ENCODE data around the gene PCBP2. TPM values are rescaled to one million over a fixed set of nuclear protein-coding genes. Genes with fewer than 3 reads are reported as not detected.
A peak's percentile ranks its signal among the peaks of the same experiment; 100 is the strongest.
"Not testable (repeated sequence)": the region's sequence is repeated elsewhere in the genome, so short reads cannot be mapped to it uniquely, and the experiment has no call there.

Gene PCBP2
- total and polyA plus RNA-seq, 12 donors, result 255 to 1,158 (median 546) TPM

DNA sequence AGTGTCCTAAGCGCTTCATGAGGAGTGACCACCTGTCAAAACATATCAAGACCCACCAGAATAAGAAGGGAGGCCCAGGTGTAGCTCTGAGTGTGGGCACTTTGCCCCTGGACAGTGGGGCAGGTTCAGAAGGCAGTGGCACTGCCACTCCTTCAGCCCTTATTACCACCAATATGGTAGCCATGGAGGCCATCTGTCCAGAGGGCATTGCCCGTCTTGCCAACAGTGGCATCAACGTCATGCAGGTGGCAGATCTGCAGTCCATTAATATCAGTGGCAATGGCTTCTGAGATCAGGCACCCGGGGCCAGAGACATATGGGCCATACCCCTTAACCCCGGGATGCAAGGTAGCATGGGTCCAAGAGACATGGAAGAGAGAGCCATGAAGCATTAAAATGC lies 41.0 kb upstream of the PCBP2 start:
- intact Hi-C loops (cut with DNase I), result no loop called here
- DNase-seq, result no peak
- TF ChIP-seq POLR2A (IDR thresholded peaks at IDR 0.05), result no peak
- TF ChIP-seq, protein P1, sequence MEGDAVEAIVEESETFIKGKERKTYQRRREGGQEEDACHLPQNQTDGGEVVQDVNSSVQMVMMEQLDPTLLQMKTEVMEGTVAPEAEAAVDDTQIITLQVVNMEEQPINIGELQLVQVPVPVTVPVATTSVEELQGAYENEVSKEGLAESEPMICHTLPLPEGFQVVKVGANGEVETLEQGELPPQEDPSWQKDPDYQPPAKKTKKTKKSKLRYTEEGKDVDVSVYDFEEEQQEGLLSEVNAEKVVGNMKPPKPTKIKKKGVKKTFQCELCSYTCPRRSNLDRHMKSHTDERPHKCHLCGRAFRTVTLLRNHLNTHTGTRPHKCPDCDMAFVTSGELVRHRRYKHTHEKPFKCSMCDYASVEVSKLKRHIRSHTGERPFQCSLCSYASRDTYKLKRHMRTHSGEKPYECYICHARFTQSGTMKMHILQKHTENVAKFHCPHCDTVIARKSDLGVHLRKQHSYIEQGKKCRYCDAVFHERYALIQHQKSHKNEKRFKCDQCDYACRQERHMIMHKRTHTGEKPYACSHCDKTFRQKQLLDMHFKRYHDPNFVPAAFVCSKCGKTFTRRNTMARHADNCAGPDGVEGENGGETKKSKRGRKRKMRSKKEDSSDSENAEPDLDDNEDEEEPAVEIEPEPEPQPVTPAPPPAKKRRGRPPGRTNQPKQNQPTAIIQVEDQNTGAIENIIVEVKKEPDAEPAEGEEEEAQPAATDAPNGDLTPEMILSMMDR (IDR thresholded peaks at IDR 0.05), result no peak
- no peaks in the 10 kb centered on the region for H3K27me3 ChIP-seq
- no peak overlapping the region for H3K27ac ChIP-seq
- WGBS, 4 donors, result 93 to 98% (median 96%) methylated on average over 5 of the region's 5 CpGs
- peaks cover 0 to 61% of the 10 kb centered on the region in 2 donors for H3K36me3 ChIP-seq (replicated peaks in 1 of 2)
- H3K9me3 ChIP-seq (replicated peaks in 1 of 3), result no peaks in the 10 kb centered on the region
- H3K4me3 ChIP-seq, result no peak overlapping the region
- peaks cover 0 to 40% of the 10 kb centered on the region in 2 donors for H3K4me1 ChIP-seq (replicated peaks in 1 of 2)

DNA sequence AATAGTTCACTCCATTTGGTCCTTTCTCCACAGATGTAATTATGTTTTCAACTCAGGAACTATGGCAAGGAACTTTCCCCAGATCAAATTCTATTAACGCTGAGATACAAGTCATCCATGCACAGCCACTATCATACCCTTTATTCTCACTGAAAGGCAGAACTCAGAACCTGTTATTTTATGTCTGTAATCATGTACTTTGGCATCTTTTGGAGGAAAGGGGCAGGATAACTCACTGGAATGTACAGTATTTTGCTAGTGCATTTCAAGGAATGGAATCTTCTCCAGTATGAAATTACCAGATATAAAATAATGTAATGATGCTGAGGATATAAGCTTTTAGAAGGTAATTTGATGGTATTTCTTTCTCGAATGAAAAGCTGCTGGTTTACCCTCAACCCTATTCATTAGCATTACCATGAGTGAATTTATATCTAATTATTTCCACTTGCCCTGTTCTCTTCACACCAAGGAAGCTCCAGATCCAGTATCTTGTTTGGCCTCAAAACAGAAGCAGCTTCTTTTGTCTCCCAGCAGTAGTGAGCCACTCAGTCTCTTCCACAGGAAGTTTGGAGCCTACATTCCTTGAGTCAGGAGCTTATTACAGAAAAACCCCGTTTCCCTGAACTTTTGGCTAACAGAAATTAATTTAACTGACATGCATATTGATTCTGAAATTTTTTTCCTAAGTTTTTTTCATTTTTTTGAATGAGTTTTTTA lies 38.3 kb upstream of the PCBP2 start:
- H3K9me3 ChIP-seq (replicated peaks in 1 of 3), result no peaks in the 10 kb centered on the region
- 51 to 59% (median 55%) methylated on average over 3 of the region's 3 CpGs for WGBS, 4 donors
- H3K27ac ChIP-seq, result peak overlapping the region in 2 of 5 donors; percentile 3 to 31
- TF ChIP-seq, protein P1 (IDR thresholded peaks at IDR 0.05), result no peak
- no peak for TF ChIP-seq POLR2A (IDR thresholded peaks at IDR 0.05)
- no peaks in the 10 kb centered on the region for H3K27me3 ChIP-seq
- peaks cover 0 to 38% of the 10 kb centered on the region in 2 donors for H3K36me3 ChIP-seq (replicated peaks in 1 of 2)
- no peak for DNase-seq
- intact Hi-C loops (cut with DNase I), result no loop called here
- H3K4me3 ChIP-seq, result no peak overlapping the region
- H3K4me1 ChIP-seq (replicated peaks in 1 of 2), result peaks cover 0 to 40% of the 10 kb centered on the region in 2 donors

DNA sequence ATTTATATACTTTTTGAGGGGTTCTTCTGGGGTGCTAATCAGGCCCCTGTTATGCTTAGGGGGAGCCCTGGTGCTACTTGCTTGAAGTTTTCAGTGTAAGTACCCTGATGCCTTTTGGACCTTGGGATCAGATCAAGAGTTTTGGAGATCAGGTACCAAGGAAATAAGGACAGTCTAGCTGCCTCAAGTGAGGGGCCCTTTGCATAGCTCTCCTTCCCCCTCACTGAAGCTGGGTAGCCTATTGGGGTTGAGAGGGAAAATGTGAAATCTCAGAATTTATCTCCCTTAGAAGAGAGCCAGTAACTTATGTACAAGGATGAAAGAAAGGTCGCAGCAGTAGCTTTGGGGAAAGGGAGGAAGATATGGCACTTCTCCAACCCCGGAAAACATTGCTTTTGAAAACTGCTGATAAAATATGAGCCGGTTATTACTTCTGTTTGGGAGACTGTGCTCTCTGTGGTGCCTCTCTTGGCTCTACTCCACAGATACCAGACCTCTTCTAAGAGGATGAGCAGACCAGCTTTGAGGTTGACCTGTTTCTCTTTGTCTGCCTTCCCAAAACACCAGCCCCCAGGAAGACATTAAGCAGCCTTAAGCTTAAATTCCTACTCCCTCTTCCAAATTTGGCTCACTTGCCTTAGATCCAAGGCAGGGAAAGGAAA lies 37.0 kb upstream of the PCBP2 start:
- Histone ChIP-seq H3K4me1 (replicated peaks in 1 of 2) (peaks cover 0 to 40% of the 10 kb centered on the region in 2 donors), H3K27ac (peak overlapping the region in 3 of 5 donors; percentile 21 to 59 (median 31))

DNA sequence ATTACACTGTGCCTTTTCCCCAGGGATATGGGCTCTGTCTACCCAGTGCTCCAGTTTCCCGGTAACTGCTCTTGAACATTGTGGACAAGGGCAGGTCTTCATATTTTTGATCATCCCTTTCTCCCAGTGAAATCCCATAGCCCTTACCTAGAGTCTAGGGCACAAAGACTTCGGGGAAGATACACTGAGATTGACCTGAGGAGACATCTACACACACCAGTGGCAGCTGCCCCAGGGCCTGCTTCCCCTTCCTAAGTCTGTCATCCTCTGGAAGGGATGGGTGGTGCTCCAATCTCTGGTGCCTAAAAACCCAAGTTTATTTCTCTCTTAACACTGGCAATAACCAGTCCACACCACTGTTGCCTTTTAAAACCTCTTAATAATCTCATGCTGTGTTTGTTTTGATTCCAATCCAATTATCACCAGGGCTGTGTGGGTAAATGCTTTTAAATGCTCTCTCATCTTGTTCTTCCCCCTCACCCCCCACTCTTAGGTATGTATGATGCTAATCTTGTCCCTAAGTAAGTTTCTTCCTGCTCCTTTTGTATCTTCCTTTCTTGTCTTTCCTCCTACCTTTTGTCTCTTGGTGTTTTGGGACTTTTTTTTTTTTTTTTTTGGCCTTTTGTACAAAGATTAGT lies 36.0 kb upstream of the PCBP2 start:
- intact Hi-C loops (cut with DNase I); H3K9me3 ChIP-seq (replicated peaks in 1 of 3); H3K27me3 ChIP-seq; DNase-seq; H3K4me3 ChIP-seq: not testable (repeated sequence)
- peaks cover 0 to 40% of the 10 kb centered on the region in 2 donors for H3K4me1 ChIP-seq (replicated peaks in 1 of 2)
- 59 to 80% (median 69%) methylated on average over 2 of the region's 2 CpGs for WGBS, 4 donors
- peak overlapping the region in 2 of 5 donors; percentile 31 to 59 for H3K27ac ChIP-seq
- H3K36me3 ChIP-seq (replicated peaks in 1 of 2), result peaks cover 0 to 15% of the 10 kb centered on the region in 2 donors

More for the DNA sequence above, 37.0 kb upstream of the PCBP2 start:
- TF ChIP-seq POLR2A (IDR thresholded peaks at IDR 0.05), result no peak
- TF ChIP-seq, protein P1 (IDR thresholded peaks at IDR 0.05), result no peak
- Histone ChIP-seq H3K4me3 (no peak overlapping the region), H3K36me3 (replicated peaks in 1 of 2) (peaks cover 0 to 25% of the 10 kb centered on the region in 2 donors), H3K27me3 (no peaks in the 10 kb centered on the region), H3K9me3 (replicated peaks in 1 of 3) (no peaks in the 10 kb centered on the region)
- DNase-seq, result peak in 3 of 7 donors; percentile 39 to 47 (median 44)
- intact Hi-C loops (cut with DNase I), result no loop called here
- 12 to 18% (median 14%) methylated on average over 3 of the region's 3 CpGs for WGBS, 4 donors

DNA sequence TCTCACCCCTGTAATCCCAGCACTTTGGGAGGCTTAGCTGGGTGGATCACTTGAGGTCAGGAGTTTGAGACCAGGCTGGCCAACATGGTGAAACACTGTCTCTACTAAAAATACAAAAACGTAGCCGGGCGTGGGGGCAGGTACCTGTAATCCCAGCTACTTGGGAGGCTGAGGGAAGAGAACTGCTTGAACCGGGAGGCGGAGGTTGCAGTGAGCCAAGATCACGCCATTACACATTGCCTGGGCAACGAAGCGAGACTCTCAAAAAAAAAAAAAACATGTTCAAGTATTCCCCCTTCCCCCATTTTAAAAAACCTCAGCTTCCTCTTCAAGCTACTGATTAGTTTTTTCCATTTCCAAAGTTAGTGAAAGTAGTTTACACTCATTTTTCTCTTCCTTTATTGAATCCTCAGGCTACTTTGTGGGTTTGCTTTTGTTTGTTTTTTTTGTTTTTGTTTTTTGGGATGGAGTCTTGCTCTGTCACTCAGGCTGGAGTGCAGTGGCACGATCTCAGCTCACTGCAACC lies 34.5 kb upstream of the PCBP2 start:
- DNase-seq; H3K9me3 ChIP-seq (replicated peaks in 1 of 3); H3K36me3 ChIP-seq (replicated peaks in 1 of 2); H3K27me3 ChIP-seq; H3K4me3 ChIP-seq; intact Hi-C loops (cut with DNase I); H3K27ac ChIP-seq: not testable (repeated sequence)
- H3K4me1 ChIP-seq (replicated peaks in 1 of 2), result peaks cover 0 to 40% of the 10 kb centered on the region in 2 donors
- 72 to 80% (median 73%) methylated on average over 9 of the region's 9 CpGs for WGBS, 4 donors

All from adrenal gland (tissue), 12 donors.